Measurements from ENCODE around the gene RBM7. TPM values are rescaled to one million over a fixed set of nuclear protein-coding genes. Genes with fewer than 3 reads are reported as not detected.

RBM7 gene
- total and polyA plus RNA-seq, 2 of the 8 experiments (the other 6 are each of a cell fraction or from before 2014, with no cell fraction given), result 18.0 to 45.7 TPM

DNA sequence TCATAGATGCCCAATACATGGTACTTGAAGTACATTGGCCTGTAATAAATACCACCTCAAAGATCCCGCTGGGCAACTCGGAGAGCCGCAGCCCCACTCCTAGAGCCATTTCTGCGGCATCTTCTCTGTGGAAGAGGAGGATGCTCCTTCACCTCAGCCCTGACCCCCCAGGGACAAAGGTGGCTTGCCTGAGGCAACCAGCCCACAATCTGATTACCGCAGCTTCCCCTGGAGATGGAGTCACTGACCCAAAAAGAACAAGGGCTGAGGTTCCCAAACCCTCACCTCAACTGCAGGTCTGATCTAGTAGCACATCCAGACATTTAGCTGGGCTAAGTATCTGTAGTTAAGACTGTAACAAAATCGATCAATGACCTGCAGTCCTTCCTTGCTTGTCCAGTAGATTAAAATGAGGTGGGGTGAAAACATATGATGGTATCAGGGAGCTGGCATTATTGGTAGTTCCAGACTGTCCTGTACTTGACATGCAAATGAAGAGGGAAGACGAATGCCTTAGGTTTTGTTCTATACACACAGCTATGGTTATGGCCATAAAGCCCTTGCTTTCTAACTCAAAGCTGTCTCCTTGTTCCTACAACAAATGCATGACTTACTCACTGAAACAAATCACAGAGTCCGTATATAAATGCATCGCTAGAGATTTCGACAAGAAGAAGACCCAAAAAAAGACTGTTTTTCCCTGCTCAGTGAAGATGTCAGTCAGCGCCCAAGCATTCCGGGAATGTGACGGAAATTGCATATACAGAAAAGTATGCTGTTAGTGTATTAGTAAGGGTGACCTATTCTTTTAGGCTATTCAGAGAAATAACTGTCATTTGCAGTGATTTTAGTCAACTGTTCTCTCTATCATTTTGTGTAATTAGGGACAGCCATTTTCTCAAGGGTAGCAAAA lies 33.9 kb upstream of the RBM7 start:
- Histone ChIP-seq H3K9ac (replicated peaks in 1 of 4; ENCODE audit: extremely low read depth in 1 of 4, low read depth in 3 of 4, low read length in 3 of 4) (no peak overlapping the region), H4K91ac (replicated peaks; ENCODE audit: insufficient read length, low read length) (no peak overlapping the region), H2BK5ac (ENCODE audit: low read depth, low read length) (no peak overlapping the region), H3K4ac (replicated peaks; ENCODE audit: insufficient read length, low read depth, low read length) (no peak overlapping the region), H2AK5ac (ENCODE audit: low read depth, low read length) (no peak overlapping the region), H3K14ac (ENCODE audit: insufficient read length) (no peak overlapping the region), H4K5ac (ENCODE audit: insufficient read length, low read depth, low read length) (no peak overlapping the region), H3K4me2 (ENCODE audit: insufficient read depth in 1 of 2, low read depth in 2 of 2, low read length in 2 of 2) (no peak overlapping the region), H2BK12ac (ENCODE audit: low read depth, low read length) (no peak overlapping the region; the same call in 1 of the 2 replicates), H2BK120ac (replicated peaks; ENCODE audit: low read depth, low read length) (no peak overlapping the region), H2BK20ac (ENCODE audit: low read length) (no peak overlapping the region), H3K18ac (ENCODE audit: extremely low read depth, low read length) (no peak overlapping the region), H3K79me1 (ENCODE audit: low read depth, low read length) (no peaks in the 10 kb centered on the region; the same call in 1 of the 2 replicates), H3K23ac (ENCODE audit: insufficient read length) (no peak overlapping the region), H2BK15ac (ENCODE audit: low read length) (no peak overlapping the region), H3K36me3 (ENCODE audit: control insufficient read depth in 2 of 4, insufficient read depth in 4 of 4, low read length in 3 of 4) (no peaks in the 10 kb centered on the region), H3K27ac (ENCODE audit: low read depth, low read length) (no peak overlapping the region), H3K27me3 (replicated peaks in 1 of 4; ENCODE audit: control insufficient read depth in 3 of 4, extremely low read depth in 1 of 4, insufficient read depth in 3 of 4, low read length in 3 of 4) (no peaks in the 10 kb centered on the region), H2AFZ (ENCODE audit: low read length) (no peak overlapping the region), H3K4me3 (ENCODE audit: extremely low read depth in 1 of 4, insufficient read depth in 2 of 4, low read depth in 3 of 4, low read length in 4 of 4) (no peak overlapping the region), H3K79me2 (ENCODE audit: control insufficient read depth in 1 of 2, insufficient read depth in 2 of 2, low read length in 2 of 2) (no peaks in the 10 kb centered on the region), H3K56ac (replicated peaks; ENCODE audit: insufficient read length, low read depth, low read length) (no peak overlapping the region), H4K20me1 (replicated peaks in 1 of 2; ENCODE audit: control insufficient read depth in 1 of 2, insufficient read depth in 2 of 2, low read length in 2 of 2) (no peaks in the 10 kb centered on the region), H3K23me2 (ENCODE audit: low read depth, low read length) (no peaks in the 10 kb centered on the region), H4K8ac (ENCODE audit: extremely low read depth, insufficient read depth, low read length) (no peak overlapping the region), H3K4me1 (replicated peaks in 1 of 4; ENCODE audit: control insufficient read depth in 3 of 4, insufficient read depth in 4 of 4, low read length in 3 of 4) (peaks cover 0 to 6% (median 0%) of the 10 kb centered on the region in 4 experiments; a peak in 2 of 7 replicates), H3K9me3 (ENCODE audit: insufficient read depth in 2 of 2, low read depth in 1 of 2, low read length in 1 of 2) (no peaks in the 10 kb centered on the region)
- ChIA-PET POLR2A (ENCODE audit: partially characterized antibody) (interaction anchor here (0.6 kb wide), 2 partner anchors 19 to 349 kb away, joined by 3 read pairs; no protein-coding TSS in a partner anchor), CTCF (ENCODE audit: partially characterized antibody) (interaction anchor here (0.7 to 2.6 kb wide), 8 partner anchors 11 to 102 kb away, joined by 3 to 9 read pairs (median 4); no protein-coding TSS in a partner anchor)
- TF ChIP-seq MAFK (IDR thresholded peaks at IDR 0.05; ENCODE audit: low read depth, low read length), result no peak
- no peak for TF ChIP-seq KDM1A (IDR thresholded peaks at IDR 0.05; ENCODE audit: borderline replicate concordance, low read length)
- TF ChIP-seq TEAD4 (IDR thresholded peaks at IDR 0.05; ENCODE audit: low read depth, low read length), result no peak
- TF ChIP-seq POLR2AphosphoS5 (IDR thresholded peaks at IDR 0.05; ENCODE audit: low read depth, low read length), result no peak
- no peak for TF ChIP-seq SIRT6 (IDR thresholded peaks at IDR 0.05; ENCODE audit: low read length)
- TF ChIP-seq NRF1 (IDR thresholded peaks at IDR 0.05; ENCODE audit: low read depth, low read length), result no peak
- TF ChIP-seq, protein P1, sequence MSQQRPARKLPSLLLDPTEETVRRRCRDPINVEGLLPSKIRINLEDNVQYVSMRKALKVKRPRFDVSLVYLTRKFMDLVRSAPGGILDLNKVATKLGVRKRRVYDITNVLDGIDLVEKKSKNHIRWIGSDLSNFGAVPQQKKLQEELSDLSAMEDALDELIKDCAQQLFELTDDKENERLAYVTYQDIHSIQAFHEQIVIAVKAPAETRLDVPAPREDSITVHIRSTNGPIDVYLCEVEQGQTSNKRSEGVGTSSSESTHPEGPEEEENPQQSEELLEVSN (IDR thresholded peaks at IDR 0.05), result no peak
- no peak for TF ChIP-seq CEBPB (IDR thresholded peaks at IDR 0.05; ENCODE audit: low read depth, low read length)
- no peak for TF ChIP-seq SP1 (IDR thresholded peaks at IDR 0.05; ENCODE audit: low read depth, low read length)
- TF ChIP-seq TCF12 (IDR thresholded peaks at IDR 0.05; ENCODE audit: low read depth, low read length), result no peak
- no peak for TF ChIP-seq YY1 (IDR thresholded peaks at IDR 0.05; ENCODE audit: low read depth, low read length)
- no peak for DNase-seq (ENCODE audit: low read depth in 1 of 2, low spot score in 2 of 2)
- WGBS, 2 experiments (ENCODE audit: extremely low coverage in 1 of 2, insufficient coverage in 1 of 2, insufficient read length in 1 of 2, insufficient replicate concordance in 2 of 2, low coverage in 1 of 2, low lambda C conversion rate in 2 of 2, missing lambda C conversion rate in 1 of 2), result 89% methylated on average over 13 of the region's 13 CpGs; no CpG with 5 or more reads in 1 of the 2 experiments
- FAIRE-seq, result no peak
